Mucosa of descending colon (tissue), 3 donors: Measurements from ENCODE around the gene LAMTOR3. TPM values are rescaled to one million over a fixed set of nuclear protein-coding genes. Genes with fewer than 3 reads are reported as not detected.

ENCODE experiments used
- ATAC-seq: fragments of 200-7000 bp; cut with Tn5 transposase; one replicate; pipeline ENCODE4 v1.9.1; 2020; ENCODE audit warnings: mild to moderate bottlenecking, moderate library complexity
- DNase-seq, 3 donors: peaks; one replicate each; pipeline ENCODE4 v3.0.0-alpha.2; 2020
- H3K36me3 ChIP-seq: fragments of 200-600 bp; one replicate; pipeline ENCODE4 v1.8.0; 2021; ENCODE audit warnings: low read depth, mild to moderate bottlenecking
- H3K4me1 ChIP-seq: fragments of 200-600 bp; one replicate; pipeline ENCODE4 v1.8.0; 2021; ENCODE audit warnings: low read depth, mild to moderate bottlenecking
- H3K4me3 ChIP-seq: fragments of 200-600 bp; one replicate; pipeline ENCODE4 v1.8.0; 2021; ENCODE audit warnings: mild to moderate bottlenecking
- H3K9me3 ChIP-seq: fragments of 200-600 bp; one replicate; pipeline ENCODE4 v1.8.0; 2021; ENCODE audit warnings: mild to moderate bottlenecking
- intact Hi-C, 2 donors: fragments of 100-400 bp; cut with DNase I in 1 of 2; cut with micrococcal nuclease in 1 of 2; formaldehyde crosslinking; loops; one replicate each; pipeline versions ENCODE4 v1.11.0 to v1.11.1; 2022; cut with DNase I, micrococcal nuclease
- total RNA-seq, 3 donors: library from RNA; stranded (reverse); fragmentation: NEBNext Ultra II Directional in 2 of 3; extraction: Animal tissue kit (Norgen Biotek cat#: 25700) in 2 of 3; gene quantifications; one replicate each; pipeline versions ENCODE4 v1.2.1 to v1.2.4, GENCODE V29; 2021 to 2023
- TF ChIP-seq, protein P1 (sequence below): fragments of 200-600 bp; IDR thresholded peaks from one replicate; pipeline ENCODE4 v1.8.0; 2022; ENCODE audit warnings: antibody characterized with exemption, mild to moderate bottlenecking
- donor health status: DM: no; HTN: no; CAD: no; lungs with moderate emphysema.
- donor health status: DM: no; HTN: no; CAD: no.
- donor health status: DM: no; HTN: yes; CAD: no.

Gene LAMTOR3
- total RNA-seq, 3 donors from 2014 or later: 42.4 to 60.7 (median 59.2) TPM

DNA sequence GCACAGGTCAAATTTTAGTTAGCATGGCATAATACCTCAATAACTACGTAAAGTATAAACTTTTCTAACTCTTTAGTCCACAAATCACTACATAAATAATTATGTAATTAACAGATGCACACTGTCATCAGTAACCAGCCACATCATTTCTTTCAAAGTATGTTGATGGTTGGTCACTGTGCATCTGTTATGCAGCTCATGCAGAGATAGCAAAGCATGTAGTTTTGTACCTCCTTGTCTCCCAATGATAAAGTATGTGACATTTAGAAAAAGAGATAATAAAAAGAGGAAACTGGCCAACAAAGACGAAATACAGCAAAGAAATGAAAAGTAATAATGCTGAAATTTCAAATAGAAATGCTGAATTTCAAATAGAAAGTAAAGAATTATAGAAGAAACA, 2.9 kb downstream of the LAMTOR3 start:
- no peak overlapping the region for H3K4me3 ChIP-seq
- DNase-seq (no peak), ATAC-seq (no peak)
- no peaks in the 10 kb centered on the region for H3K36me3 ChIP-seq
- intact Hi-C loops: loop anchor here in 1 of 2 donors (10.0 kb wide), 2 partner anchors 53 to 77 kb away; partner anchors contain the start of genes DAPP1 and DNAJB14
- H3K4me1 ChIP-seq: peaks cover 12% of the 10 kb centered on the region
- TF ChIP-seq, protein P1, sequence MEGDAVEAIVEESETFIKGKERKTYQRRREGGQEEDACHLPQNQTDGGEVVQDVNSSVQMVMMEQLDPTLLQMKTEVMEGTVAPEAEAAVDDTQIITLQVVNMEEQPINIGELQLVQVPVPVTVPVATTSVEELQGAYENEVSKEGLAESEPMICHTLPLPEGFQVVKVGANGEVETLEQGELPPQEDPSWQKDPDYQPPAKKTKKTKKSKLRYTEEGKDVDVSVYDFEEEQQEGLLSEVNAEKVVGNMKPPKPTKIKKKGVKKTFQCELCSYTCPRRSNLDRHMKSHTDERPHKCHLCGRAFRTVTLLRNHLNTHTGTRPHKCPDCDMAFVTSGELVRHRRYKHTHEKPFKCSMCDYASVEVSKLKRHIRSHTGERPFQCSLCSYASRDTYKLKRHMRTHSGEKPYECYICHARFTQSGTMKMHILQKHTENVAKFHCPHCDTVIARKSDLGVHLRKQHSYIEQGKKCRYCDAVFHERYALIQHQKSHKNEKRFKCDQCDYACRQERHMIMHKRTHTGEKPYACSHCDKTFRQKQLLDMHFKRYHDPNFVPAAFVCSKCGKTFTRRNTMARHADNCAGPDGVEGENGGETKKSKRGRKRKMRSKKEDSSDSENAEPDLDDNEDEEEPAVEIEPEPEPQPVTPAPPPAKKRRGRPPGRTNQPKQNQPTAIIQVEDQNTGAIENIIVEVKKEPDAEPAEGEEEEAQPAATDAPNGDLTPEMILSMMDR: no peak
- no peaks in the 10 kb centered on the region for H3K9me3 ChIP-seq

DNA sequence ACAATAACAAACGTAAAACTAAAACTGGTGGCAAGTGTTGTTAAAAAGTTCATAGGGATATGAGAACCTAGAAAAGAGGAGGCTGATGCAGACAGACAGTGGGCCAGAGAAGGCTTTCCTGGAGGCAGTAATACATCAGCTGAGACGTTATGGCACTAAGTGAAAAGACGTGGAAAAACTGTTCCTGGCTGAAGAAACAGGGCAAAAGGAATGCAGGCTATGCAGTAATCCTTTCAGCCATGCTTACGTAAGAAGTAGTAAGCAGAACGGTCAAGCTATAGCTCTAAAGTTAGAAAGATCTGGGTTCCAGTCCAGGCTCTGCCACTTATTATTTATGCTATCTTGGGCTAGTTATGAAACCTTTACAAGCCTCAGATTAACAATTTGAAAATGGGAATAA, 6.4 kb downstream of the LAMTOR3 start:
- intact Hi-C loops: no loop called here
- DNase-seq: no peak
- TF ChIP-seq, protein P1: no peak
- Histone ChIP-seq H3K4me1 (peaks cover under 1% of the 10 kb centered on the region), H3K36me3 (no peaks in the 10 kb centered on the region), H3K4me3 (no peak overlapping the region), H3K9me3 (no peaks in the 10 kb centered on the region)
- ATAC-seq: no peak

DNA sequence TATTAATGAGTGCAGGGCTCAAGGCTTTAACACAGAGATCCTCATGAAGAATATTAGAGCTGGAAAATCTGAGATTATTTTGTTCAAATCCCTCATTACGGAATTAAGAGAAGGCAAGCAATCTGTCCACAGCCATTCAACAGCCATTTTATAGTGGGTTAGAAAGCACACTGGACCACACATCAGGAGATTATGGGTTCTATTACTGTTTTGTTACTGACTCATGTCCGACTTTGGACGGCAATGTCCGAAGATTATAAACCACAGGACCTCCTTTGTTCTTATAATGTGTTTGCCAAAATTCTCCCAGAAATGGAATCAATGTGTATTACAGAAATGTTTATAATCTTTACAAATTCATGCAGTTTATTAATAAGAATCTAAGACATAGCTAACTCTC, 8.1 kb downstream of the LAMTOR3 start:
- Histone ChIP-seq H3K36me3 (no peaks in the 10 kb centered on the region), H3K9me3 (no peaks in the 10 kb centered on the region), H3K4me3 (no peak overlapping the region), H3K4me1 (no peaks in the 10 kb centered on the region)
- ATAC-seq: no peak
- no peak for DNase-seq
- intact Hi-C loops: no loop called here
- TF ChIP-seq, protein P1: no peak

DNA sequence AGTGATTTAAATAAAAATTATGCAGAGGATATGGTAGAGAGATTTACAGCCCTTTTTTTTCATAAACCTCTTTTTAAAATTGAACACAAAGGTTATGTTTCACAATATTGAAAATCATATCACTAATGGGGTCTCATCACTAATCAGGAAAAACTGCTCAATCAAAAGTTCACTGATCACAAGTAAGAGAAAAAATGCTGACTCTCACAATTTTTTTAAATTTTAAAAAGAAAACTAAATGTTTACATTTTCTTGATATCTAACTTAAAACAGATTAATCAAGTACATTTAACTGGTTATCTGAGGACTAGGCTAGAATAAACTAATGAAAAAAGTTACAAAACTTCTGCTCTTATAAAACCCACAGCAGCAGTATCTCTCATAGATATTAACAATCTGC, 8.5 kb downstream of the LAMTOR3 start:
- TF ChIP-seq, protein P1: no peak
- no peak for ATAC-seq
- DNase-seq: no peak
- intact Hi-C loops: no loop called here
- Histone ChIP-seq H3K4me3 (no peak overlapping the region), H3K36me3 (no peaks in the 10 kb centered on the region), H3K4me1 (no peaks in the 10 kb centered on the region), H3K9me3 (no peaks in the 10 kb centered on the region)

DNA sequence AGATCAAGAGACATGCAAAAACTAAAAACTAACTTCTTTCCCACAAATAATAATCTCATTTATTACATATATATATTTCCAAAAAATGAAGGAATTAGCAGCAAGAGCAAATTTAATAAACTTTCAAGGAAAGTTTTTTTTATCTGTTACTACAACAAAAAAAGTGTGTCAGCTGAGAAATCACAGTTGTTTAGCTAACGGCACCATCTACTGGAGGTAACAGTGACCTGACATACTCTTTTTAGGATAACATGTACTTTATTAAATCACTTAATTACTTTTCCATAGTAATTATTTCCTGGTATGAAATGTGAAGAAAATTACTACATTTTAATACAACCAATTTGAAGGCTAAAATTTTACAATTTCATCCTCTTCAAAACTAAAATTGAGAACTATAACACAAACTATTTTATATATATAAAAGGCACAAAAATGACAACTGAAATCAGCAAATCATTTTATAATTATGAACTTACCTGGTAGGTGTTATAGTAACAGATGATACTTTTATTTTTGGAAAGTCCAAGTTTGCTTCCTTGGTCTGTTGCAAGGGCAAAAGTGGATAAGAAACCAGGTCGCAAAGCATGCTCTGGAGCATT, 9.1 kb downstream of the LAMTOR3 start:
- no peaks in the 10 kb centered on the region for H3K36me3 ChIP-seq
- intact Hi-C loops: no loop called here

More for the DNA sequence above, 9.1 kb downstream of the LAMTOR3 start:
- Histone ChIP-seq H3K4me3 (no peak overlapping the region), H3K4me1 (no peaks in the 10 kb centered on the region), H3K9me3 (no peaks in the 10 kb centered on the region)
- no peak for ATAC-seq
- DNase-seq: peak in 1 of 3 donors; percentile 22
- TF ChIP-seq, protein P1: no peak
